ENCODE data around the gene FHAD1. TPM values are rescaled to one million over a fixed set of nuclear protein-coding genes. Genes with fewer than 3 reads are reported as not detected.
"Not testable (repeated sequence)": the region's sequence is repeated elsewhere in the genome, so short reads cannot be mapped to it uniquely, and the experiment has no call there.

The FHAD1 gene
- polyA plus RNA-seq, 4 donors: 2.9 to 9.8 (median 3.3) TPM

- no peak for DNase-seq (ENCODE audit: low read depth in 4 of 4, low spot score in 3 of 4)
These were observed 52.2 kb downstream of the FHAD1 start for GRCh38 chr1:15299179-15299578.

- no peak for DNase-seq (ENCODE audit: low read depth in 4 of 4, low spot score in 3 of 4)
These were observed 52.8 kb downstream of the FHAD1 start for GRCh38 chr1:15299806-15300205.

GRCh38 chr1:15303935-15304334 is 56.9 kb downstream of the FHAD1 start:
- DNase-seq (ENCODE audit: low read depth in 4 of 4, low spot score in 3 of 4): no peak

GRCh38 chr1:15304708-15305467 is 57.9 kb downstream of the FHAD1 start:
- no peak for DNase-seq (ENCODE audit: low read depth in 4 of 4, low spot score in 3 of 4)

GRCh38 chr1:15305468-15305770 is 58.4 kb downstream of the FHAD1 start:
- DNase-seq (ENCODE audit: low read depth in 4 of 4, low spot score in 3 of 4): no peak

DNA sequence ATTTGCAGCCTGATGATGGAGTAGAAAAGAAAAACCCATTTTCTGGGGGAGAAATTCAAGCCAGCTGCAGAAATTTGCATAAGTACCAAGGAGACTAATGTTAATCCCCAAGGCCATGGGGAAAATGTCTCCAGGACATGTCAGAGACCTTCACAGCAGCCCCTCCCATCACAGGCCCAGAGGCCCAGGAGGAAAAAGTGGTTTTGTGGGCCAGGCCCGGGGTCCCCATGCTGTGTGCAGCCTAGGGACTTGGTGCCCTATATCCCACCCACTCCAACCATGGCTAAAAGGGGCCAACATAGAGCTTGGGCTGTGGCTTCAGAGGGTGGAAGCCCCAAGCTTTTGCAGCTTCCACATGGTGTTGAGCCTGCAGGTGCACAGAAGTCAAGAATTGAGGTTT is 59.3 kb downstream of the FHAD1 start:
- not testable (repeated sequence) for DNase-seq (ENCODE audit: low read depth in 4 of 4, low spot score in 3 of 4)

GRCh38 chr1:15308135-15308534 is 61.1 kb downstream of the FHAD1 start:
- no peak for DNase-seq (ENCODE audit: low read depth in 4 of 4, low spot score in 3 of 4)

DNA sequence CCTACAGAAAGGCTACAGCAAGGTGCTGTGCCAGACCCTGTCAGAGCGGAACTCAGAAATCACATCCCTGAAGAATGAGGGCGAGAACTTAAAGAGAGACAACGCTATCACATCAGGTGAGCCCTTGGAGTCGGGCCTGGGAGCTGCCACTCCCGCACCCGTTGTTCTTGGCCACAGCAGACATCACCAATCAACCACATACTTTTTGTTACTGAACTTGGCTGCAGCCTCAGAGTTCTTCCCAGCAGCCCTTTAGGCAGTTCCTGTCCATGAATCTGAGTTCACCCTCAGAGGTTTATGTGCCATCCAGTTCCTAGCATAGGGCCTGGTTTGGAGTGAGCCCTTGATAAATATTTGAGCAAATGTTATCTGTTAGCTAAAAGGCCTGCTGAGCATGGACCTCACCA is 61.6 kb downstream of the FHAD1 start:
- no peak for DNase-seq (ENCODE audit: low read depth in 4 of 4, low spot score in 3 of 4)

GRCh38 chr1:15309687-15310086 is 62.7 kb downstream of the FHAD1 start:
- DNase-seq (ENCODE audit: low read depth in 4 of 4, low spot score in 3 of 4): no peak

DNA sequence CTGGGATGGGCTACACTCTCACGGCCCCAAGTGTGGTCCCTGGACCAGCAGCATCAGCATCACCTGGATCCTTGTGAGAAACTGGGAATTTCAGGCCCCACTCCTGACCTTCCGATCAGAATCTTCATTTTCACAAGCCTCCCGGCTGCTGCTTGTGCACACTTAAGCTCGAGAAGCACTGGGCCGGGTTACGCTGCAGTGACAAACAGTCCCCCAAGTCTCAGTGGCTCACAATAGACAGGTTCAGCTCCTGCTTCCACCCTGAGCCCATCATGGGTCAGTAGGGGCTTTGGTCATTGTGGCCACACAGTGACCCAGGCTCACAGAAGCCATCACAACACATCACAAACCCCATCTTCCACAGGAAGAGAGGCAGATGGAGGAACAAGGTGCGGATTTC is 63.5 kb downstream of the FHAD1 start:
- no peak for DNase-seq (ENCODE audit: low read depth in 4 of 4, low spot score in 3 of 4)

GRCh38 chr1:15311122-15311822 is 64.2 kb downstream of the FHAD1 start:
- no peak for DNase-seq (ENCODE audit: low read depth in 4 of 4, low spot score in 3 of 4)

DNA sequence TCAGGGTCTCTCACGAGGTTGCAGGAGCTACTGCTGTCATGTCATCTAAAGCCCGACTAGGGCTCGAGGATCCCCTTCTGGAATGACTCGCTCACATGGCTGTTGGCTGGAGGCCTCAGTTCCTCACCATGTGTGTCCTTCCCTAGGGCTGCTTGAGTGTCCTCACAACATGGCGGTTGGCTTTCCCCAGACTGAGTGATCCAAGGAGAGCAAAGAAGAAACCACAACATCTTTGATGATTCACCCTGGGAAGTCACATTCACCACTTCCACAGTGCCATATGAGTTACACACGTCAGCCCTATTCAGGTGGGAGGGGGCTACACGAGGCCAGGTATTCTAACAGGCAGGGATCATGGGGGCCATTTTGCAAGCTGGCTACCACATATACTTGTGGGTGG is 64.9 kb downstream of the FHAD1 start:
- DNase-seq (ENCODE audit: low read depth in 4 of 4, low spot score in 3 of 4): no peak

DNA sequence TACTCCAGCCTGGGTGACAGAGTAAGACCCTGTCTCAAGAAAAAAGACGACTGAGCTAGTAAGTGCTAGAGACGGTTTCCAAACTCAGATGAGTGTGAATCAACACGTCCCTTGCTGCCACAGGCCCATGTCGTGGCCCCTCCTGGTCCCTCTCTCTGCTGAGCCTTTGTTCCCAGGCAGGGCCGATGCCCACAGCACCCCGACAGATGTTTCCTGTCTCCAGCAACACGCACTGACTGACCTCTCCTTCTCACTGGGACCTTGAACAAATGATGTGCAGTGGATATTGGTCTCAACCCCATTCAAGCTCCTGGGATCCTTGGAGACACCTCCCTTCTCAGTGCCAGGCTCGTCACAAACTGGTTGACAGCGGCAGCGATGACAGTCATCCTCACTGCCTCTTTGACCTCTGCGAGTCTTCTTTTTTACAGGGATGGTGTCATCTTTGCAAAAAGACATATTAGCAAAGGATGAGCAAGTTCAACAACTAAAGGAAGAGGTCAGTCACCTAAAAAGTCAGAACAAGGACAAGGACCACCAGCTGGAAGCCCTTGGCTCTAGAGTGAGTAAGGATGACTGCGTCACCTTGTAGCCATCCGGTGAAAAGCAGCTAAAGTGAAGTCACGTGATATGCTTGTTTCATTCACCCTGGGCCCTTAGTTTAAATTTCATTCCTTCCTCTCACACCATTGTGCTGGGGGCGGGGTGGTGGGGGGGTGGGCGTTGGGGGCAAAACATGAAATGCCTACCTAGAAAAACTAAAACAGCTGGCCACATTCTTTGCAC is 65.8 kb downstream of the FHAD1 start:
- DNase-seq (ENCODE audit: low read depth in 4 of 4, low spot score in 3 of 4): no peak

- no peak for DNase-seq (ENCODE audit: low read depth in 4 of 4, low spot score in 3 of 4)
These were observed 67.6 kb downstream of the FHAD1 start for GRCh38 chr1:15314328-15315281.

- no peak for DNase-seq (ENCODE audit: low read depth in 4 of 4, low spot score in 3 of 4)
These were observed 68.8 kb downstream of the FHAD1 start for GRCh38 chr1:15315815-15316214.

DNA sequence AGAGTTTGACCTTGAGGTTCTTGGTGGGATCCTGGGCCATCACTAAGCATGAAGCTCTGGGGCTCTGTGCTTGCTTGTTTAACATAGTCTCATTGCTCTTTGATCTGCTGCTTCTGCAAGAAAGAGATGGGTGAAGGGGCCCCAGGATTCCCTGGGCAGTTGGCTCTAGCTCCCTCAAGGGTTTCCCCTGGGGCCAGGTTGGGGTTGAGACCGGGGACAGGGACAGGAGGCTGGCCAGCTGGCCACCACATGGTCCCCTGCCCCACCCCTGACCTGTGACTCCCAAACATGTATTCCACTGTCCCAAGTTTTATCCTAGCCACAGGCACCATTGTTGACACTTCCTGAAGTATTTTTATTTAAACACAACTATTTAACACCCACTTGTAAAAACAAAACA is 69.5 kb downstream of the FHAD1 start:
- no peak for DNase-seq (ENCODE audit: low read depth in 4 of 4, low spot score in 3 of 4)

DNA sequence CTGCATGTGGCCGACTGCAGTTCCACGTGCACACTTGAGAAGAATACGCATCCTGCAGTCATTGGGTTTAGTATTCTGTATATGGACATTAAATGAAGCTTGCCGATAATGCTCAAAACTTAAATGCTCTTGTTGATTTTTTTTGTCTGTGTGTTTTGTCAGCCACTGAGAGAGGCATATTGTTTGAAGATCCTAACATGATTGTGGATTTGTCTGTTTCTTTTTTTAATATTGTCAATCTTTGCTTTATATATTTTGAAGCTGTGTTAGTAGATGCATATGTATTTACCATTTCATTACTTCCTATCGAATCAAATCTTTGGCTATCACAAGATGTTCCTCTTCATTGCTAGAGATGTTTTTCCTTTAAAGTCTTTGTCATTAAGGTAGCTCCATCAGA is 73.2 kb downstream of the FHAD1 start:
- DNase-seq (ENCODE audit: low read depth in 4 of 4, low spot score in 3 of 4): no peak

- no peak for DNase-seq (ENCODE audit: low read depth in 4 of 4, low spot score in 3 of 4)
These were observed 74.6 kb downstream of the FHAD1 start for GRCh38 chr1:15321601-15322000.

DNA sequence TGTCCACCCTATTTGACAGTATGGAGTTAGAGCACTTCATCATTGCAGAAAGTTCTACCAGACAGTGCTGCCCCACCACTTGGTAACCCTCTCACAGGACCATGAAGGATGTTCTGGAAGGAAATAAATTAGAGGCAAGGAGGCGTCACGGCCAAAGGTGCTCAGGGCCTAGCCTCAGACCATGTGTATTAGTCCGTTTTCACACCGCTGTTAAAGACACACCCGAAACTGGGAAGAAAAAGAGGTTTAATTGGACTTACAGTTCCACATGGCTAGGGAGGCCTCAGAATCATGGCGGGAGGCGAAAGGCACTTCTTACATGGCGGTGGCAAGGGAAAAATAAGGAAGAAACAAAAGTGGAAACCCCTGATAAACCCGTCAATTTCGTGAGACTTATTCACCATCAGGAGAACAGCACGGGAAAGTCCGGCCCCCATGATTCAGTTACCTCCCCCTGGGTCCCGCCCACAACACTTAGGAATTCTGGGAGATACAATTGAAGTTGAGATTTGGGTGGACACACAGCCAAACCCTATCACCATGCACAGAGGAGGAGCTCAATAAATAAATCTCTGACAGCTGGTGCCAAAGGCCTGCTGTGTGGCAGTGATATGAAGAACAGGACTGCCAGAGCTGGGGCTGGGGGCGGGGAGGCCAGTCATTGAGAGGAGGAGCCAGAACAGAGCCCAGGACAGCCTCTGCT is 75.8 kb downstream of the FHAD1 start:
- DNase-seq (ENCODE audit: low read depth in 4 of 4, low spot score in 3 of 4): no peak

Data from left renal pelvis (tissue), 4 donors.